Ascending aorta (tissue), 1 donor: ENCODE results near the gene ILF3. TPM values are rescaled to one million over a fixed set of nuclear protein-coding genes. Genes with fewer than 3 reads are reported as not detected.

Source experiments
- total RNA-seq: library from RNA; depleted of rRNA; stranded (reverse); fragments of >200 nt; gene quantifications from one replicate; pipeline ENCODE4 v1.1.0, GENCODE V29; 2016

Gene ILF3
- total RNA-seq, 1 donor from 2014 or later: 168 TPM

Other genes with a start within 250 kb of the ILF3 start
- gene PDE4A, start 233.8 kb upstream of the ILF3 start, total RNA-seq: 59.9 TPM
- gene KEAP1, start 151.0 kb upstream of the ILF3 start, total RNA-seq: 57.8 TPM
- gene S1PR5, start 136.9 kb upstream of the ILF3 start, total RNA-seq: 3.1 TPM
- 11.0 TPM for gene ATG4D, start 110.4 kb upstream of the ILF3 start, total RNA-seq
- gene KRI1, start 88.3 kb upstream of the ILF3 start, total RNA-seq: 21.9 TPM
- gene CDKN2D, start 85.4 kb upstream of the ILF3 start, total RNA-seq: 20.3 TPM
- gene AP1M2, start 67.0 kb upstream of the ILF3 start, total RNA-seq: not detected
- 354 TPM for gene SLC44A2, start 28.8 kb upstream of the ILF3 start, total RNA-seq
- gene QTRT1, start 47.1 kb downstream of the ILF3 start, total RNA-seq: 36.8 TPM
- 113 TPM for gene DNM2, start 63.7 kb downstream of the ILF3 start, total RNA-seq
- 25.0 TPM for gene TMED1, start 181.9 kb downstream of the ILF3 start, total RNA-seq
- not detected for gene C19orf38, start 194.1 kb downstream of the ILF3 start, total RNA-seq
- 22.9 TPM for gene CARM1, start 217.2 kb downstream of the ILF3 start, total RNA-seq